ENCODE data around the gene RPS24. TPM values are rescaled to one million over a fixed set of nuclear protein-coding genes. Genes with fewer than 3 reads are reported as not detected.

Gene RPS24
- total RNA-seq, 1 donor from 2014 or later: 1,022 TPM

DNA sequence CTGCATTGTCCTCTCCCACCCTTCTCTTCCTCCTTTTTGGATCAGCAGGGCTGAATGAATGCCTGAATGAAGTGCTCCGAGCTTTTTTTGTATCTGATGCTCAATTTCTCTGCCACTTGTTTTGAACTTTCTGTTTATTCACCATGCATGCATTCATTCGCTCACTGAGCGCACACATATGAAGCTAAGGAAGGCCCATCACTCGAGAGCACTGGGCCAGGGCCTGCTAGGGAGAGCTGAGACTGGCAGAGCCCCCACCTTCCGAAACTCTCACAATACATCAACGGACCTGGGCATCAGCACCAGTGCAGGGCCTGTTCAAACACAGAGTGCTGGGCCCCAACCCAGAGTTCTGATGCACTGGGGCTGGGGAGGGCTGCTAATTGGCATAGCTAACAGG lies 45.7 kb downstream of the RPS24 start:
- H3K4me1 Mint-ChIP-seq (ENCODE audit: unreplicated experiment): no peaks in the 10 kb centered on the region
- no peaks in the 10 kb centered on the region for H3K36me3 Mint-ChIP-seq (ENCODE audit: unreplicated experiment)
- TF ChIP-seq, protein P1, sequence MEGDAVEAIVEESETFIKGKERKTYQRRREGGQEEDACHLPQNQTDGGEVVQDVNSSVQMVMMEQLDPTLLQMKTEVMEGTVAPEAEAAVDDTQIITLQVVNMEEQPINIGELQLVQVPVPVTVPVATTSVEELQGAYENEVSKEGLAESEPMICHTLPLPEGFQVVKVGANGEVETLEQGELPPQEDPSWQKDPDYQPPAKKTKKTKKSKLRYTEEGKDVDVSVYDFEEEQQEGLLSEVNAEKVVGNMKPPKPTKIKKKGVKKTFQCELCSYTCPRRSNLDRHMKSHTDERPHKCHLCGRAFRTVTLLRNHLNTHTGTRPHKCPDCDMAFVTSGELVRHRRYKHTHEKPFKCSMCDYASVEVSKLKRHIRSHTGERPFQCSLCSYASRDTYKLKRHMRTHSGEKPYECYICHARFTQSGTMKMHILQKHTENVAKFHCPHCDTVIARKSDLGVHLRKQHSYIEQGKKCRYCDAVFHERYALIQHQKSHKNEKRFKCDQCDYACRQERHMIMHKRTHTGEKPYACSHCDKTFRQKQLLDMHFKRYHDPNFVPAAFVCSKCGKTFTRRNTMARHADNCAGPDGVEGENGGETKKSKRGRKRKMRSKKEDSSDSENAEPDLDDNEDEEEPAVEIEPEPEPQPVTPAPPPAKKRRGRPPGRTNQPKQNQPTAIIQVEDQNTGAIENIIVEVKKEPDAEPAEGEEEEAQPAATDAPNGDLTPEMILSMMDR (IDR thresholded peaks at IDR 0.05): no peak

DNA sequence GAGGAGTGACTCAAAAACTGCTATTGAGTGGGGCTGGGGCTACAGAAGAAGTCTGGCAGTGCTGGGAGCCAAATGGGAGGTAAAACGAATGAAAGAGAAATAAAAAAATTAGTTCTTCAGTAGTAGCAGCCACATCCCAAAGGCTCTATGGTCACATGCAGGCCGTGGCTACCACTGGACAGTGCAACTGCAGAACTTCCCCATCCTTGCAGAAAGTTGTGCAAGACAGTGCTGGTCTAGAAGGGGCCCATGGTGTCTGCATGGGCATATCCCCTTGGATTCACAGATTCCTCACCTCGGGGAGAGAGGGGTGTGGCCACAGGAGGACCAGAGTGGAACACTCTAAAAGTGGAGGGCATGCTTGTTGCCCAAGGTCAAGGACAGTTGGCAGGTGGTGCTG lies 47.6 kb downstream of the RPS24 start:
- no peak overlapping the region for H3K27ac Mint-ChIP-seq (ENCODE audit: unreplicated experiment)
- no peak overlapping the region for H3K4me3 Mint-ChIP-seq (ENCODE audit: unreplicated experiment)
- no peaks in the 10 kb centered on the region for H3K36me3 Mint-ChIP-seq (ENCODE audit: unreplicated experiment)
- DNase-seq (ENCODE audit: extremely low spot score, unreplicated experiment): no peak
- no peaks in the 10 kb centered on the region for H3K9me3 Mint-ChIP-seq (ENCODE audit: unreplicated experiment)
- TF ChIP-seq, protein P1 (IDR thresholded peaks at IDR 0.05): no peak
- peaks cover 49% of the 10 kb centered on the region for H3K27me3 Mint-ChIP-seq (ENCODE audit: unreplicated experiment)
- H3K4me1 Mint-ChIP-seq (ENCODE audit: unreplicated experiment): no peaks in the 10 kb centered on the region

More for the DNA sequence above, 45.7 kb downstream of the RPS24 start:
- no peak for DNase-seq (ENCODE audit: extremely low spot score, unreplicated experiment)
- no peaks in the 10 kb centered on the region for H3K9me3 Mint-ChIP-seq (ENCODE audit: unreplicated experiment)
- no peak overlapping the region for H3K27ac Mint-ChIP-seq (ENCODE audit: unreplicated experiment)
- H3K4me3 Mint-ChIP-seq (ENCODE audit: unreplicated experiment): no peak overlapping the region
- peaks cover 38% of the 10 kb centered on the region for H3K27me3 Mint-ChIP-seq (ENCODE audit: unreplicated experiment)

DNA sequence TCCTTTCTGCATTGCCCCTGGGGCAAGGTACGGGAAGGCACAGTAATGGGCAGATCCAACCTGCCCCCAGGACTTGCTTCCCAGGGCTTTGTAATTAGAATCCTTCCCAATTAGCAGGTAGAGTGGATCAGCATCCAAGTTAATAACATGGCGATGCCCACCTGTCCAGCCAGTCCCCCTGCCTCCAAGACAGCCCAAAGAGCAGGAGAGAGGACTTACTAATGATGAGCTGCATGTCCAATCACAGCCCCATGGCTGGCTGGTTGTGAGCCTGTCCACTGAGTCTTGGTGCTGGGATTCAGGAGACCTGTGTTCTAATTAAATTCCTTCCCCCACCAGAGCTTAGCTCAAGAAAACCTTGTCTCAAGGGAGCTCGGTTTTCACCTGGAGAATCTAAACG lies 49.0 kb downstream of the RPS24 start:
- DNase-seq (ENCODE audit: extremely low spot score, unreplicated experiment): no peak
- peaks cover 51% of the 10 kb centered on the region for H3K27me3 Mint-ChIP-seq (ENCODE audit: unreplicated experiment)
- H3K36me3 Mint-ChIP-seq (ENCODE audit: unreplicated experiment): no peaks in the 10 kb centered on the region
- H3K4me3 Mint-ChIP-seq (ENCODE audit: unreplicated experiment): no peak overlapping the region
- TF ChIP-seq, protein P1 (IDR thresholded peaks at IDR 0.05): no peak
- no peaks in the 10 kb centered on the region for H3K4me1 Mint-ChIP-seq (ENCODE audit: unreplicated experiment)
- H3K27ac Mint-ChIP-seq (ENCODE audit: unreplicated experiment): no peak overlapping the region
- no peaks in the 10 kb centered on the region for H3K9me3 Mint-ChIP-seq (ENCODE audit: unreplicated experiment)

Other genes starting within 250 kb of the RPS24 start
- gene DLG5, start 107.1 kb upstream of the RPS24 start, total RNA-seq: 69.8 and 72.4 TPM in 2 replicates
- 16.6 and 19.5 TPM in 2 replicates for gene POLR3A, start 4.3 kb upstream of the RPS24 start, total RNA-seq